GM12801 (cell line): ENCODE measurements around the gene ZBTB1.

Source experiments
- TF ChIP-seq, protein P1 (sequence below): IDR thresholded peaks from one replicate; pipeline ENCODE4 v1.5.1; 2011; ENCODE audit warnings: control low read depth; ENCODE audit not compliant: insufficient read length; ENCODE audit errors: extremely low read depth

The ZBTB1 gene

DNA sequence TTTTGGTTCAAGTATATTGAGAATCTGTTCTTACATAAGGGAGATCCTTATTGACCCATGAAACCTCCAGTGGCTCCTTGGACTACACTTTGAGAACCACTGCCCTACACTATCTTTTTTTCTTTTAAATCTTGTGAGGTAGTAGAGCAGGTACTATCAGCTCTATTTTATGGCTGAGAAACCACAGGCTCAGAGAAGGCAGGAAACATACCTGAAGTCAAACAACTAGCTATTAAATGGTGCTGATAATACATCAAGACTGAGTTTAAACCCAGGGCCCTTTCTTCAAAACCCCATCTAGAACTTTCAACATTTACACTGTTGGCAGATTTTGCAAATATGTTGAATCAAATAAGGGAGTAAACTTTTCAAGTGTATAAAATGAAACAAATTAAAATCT, 7.8 kb upstream of the ZBTB1 start:
- TF ChIP-seq, protein P1, sequence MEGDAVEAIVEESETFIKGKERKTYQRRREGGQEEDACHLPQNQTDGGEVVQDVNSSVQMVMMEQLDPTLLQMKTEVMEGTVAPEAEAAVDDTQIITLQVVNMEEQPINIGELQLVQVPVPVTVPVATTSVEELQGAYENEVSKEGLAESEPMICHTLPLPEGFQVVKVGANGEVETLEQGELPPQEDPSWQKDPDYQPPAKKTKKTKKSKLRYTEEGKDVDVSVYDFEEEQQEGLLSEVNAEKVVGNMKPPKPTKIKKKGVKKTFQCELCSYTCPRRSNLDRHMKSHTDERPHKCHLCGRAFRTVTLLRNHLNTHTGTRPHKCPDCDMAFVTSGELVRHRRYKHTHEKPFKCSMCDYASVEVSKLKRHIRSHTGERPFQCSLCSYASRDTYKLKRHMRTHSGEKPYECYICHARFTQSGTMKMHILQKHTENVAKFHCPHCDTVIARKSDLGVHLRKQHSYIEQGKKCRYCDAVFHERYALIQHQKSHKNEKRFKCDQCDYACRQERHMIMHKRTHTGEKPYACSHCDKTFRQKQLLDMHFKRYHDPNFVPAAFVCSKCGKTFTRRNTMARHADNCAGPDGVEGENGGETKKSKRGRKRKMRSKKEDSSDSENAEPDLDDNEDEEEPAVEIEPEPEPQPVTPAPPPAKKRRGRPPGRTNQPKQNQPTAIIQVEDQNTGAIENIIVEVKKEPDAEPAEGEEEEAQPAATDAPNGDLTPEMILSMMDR = no peak

DNA sequence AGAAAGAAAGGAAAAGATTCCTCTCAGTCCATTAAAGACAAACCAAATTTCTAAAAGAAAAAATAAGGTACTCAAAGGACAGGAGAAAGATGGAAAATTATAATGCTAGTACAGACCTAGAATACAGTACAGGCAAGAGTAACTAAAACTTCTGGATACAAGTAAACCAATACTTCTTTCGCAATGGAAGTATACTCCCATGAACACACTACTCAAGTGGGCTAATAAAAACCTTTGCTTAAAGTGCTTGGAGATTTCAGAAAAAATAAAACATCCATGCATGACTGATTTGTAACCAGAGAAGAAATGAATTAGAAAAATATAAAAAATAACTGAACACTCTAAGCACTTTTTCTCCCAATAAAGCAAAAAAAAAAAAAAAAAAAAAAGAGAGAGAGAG, 4.5 kb upstream of the ZBTB1 start:
- TF ChIP-seq, protein P1 = no peak

DNA sequence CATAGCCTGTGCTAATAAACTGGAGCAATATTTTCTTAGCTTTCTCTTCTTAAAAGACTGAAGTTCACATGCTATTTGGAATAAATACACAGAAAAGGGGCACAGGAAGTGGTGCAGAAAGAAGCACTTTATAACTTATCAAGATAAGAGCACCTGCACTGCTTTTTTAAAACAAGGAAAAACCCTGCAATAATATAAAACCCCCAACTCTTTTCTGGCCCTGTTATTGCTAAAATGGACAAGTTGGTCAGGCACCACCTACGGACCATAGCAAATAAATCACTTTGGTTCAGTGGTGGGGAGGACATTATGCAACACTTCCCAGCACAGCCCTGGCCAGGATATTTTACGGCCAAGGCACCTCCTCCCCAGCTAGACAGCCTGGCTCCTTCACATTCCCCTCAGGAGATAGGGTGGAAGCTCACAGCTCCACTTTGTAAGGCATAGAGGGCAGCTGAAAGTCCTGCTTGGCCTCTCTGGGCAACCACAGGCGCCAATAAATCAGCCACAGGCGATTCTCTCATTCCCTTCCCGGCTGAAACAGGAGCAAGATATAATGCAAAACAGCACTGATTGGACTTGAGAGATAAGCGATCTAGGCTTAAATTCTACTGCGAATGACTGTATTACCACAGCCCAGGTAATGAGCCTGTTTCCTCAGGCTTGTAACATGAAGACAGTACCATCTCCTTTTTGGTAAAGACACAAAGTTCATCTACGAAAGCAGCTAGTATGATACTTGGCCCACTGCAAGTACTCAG, 3.0 kb upstream of the ZBTB1 start:
- TF ChIP-seq, protein P1 = no peak

DNA sequence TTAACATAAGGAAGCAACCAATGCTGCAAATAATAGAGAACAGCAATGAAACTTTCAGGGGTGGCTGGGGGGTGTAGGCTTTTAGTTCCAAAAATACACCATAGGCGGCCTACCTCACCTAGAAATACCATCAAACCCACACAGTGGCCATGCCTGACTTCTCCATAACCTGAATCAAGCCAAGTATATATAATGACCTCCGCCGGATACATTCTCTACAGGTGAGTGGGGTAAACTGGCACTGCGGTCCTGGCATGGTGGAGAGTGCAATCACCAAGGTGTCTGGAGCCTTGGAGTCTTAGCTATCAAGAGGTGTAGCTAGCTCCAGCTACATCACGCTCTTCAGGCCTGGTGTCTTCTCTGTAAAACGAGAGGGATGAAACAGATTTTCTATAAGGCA, 2.1 kb upstream of the ZBTB1 start:
- TF ChIP-seq, protein P1 = no peak

DNA sequence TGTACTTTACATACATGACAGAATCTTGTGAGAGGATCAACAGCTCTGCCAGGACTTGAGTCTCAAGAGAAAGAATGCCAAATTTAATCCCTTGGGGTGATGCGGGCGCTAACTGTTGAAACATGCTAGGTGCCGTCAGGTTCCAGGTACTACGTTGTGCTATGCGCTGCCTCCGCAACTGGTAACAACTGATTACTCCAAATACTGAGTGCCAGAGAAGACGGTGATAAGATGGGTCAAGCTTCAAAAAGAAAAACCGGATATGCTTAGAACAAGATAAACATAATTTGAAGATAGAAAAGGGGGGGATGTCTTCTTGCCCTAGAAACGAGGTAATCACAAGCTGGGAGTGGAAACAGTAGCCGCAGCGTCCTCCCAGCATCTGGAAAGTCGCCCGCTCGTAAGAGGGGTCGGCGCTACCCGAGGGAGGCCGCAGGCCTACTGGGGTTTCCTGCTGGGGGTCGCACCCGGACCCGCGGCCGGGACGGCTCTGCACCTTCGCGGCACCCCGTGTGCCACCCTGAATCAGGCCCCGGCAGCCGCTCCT, 1.6 kb upstream of the ZBTB1 start:
- TF ChIP-seq, protein P1 = no peak

DNA sequence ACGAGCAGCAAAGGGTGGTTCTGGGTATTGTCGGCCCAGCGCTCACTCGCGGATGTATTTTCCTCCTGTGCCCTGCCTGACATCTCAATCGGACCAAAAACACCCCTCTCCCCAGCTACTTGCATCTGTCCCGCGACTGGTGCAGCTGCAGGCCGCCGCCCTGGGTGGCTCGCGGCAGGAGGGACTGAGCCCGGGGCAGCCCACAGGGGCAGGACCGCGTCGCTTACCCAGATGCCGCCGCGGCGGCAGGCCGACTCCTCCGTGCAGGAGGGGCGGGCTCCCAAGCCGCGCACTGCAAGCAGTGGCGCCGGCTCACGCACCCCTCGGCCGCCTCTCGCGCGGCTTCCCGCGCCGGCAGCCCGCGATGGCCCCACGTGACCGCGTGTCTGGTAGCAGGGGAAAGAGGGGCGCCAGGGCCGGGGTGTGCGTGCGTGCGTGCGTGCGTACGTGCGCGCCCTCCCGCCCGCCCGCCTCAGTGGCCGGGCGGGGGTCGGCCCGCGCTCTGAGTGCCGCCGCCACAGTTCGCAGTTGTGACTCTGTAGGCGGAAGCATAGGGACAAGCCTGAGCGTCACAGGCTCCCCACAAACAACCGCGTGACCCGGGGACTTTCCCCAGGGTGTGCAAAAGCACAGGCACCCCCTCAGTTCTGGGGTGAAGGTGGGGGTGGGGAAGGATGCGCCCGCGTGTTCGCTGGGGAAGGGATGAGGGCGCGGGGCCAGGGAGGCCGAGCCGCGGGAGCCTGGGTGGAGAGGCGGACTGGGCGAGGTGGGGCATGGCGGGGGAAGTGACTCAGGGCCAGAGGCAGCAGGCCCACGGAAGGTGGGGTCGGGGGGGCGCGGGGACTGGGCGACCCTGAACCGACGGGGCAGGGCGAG, 898 bp upstream of the ZBTB1 start, which contains the start of gene ZBTB25:
Gene ZBTB25 (minus strand): TSS at position 405 of the 876 bp plus-strand sequence. CDS start 13,305 bp downstream, outside the sequence.
- TF ChIP-seq, protein P1 = no peak
